ENCODE data around the gene GAS2.

DNA sequence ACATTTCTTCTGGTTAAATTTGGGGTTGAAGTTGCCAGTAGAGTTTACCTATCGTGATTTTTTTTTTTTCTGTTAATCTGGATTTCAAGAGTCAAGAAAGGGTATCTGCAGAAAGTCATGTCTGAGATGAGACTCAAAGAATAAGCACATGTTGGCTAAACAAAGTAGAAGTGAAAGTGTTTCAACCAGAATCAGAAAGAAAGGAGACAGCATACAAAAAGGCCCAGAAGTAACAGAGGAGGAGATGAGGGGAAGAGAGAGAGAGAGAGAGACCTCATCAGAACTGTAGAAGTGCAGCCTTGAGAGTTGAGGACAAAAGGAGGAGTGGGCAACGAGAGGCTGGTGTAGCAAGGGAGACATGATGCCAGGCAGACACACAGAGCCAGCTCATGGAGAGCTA is 108.3 kb downstream of the GAS2 start:
- TF ChIP-seq, protein P1, sequence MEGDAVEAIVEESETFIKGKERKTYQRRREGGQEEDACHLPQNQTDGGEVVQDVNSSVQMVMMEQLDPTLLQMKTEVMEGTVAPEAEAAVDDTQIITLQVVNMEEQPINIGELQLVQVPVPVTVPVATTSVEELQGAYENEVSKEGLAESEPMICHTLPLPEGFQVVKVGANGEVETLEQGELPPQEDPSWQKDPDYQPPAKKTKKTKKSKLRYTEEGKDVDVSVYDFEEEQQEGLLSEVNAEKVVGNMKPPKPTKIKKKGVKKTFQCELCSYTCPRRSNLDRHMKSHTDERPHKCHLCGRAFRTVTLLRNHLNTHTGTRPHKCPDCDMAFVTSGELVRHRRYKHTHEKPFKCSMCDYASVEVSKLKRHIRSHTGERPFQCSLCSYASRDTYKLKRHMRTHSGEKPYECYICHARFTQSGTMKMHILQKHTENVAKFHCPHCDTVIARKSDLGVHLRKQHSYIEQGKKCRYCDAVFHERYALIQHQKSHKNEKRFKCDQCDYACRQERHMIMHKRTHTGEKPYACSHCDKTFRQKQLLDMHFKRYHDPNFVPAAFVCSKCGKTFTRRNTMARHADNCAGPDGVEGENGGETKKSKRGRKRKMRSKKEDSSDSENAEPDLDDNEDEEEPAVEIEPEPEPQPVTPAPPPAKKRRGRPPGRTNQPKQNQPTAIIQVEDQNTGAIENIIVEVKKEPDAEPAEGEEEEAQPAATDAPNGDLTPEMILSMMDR (IDR thresholded peaks at IDR 0.05), result no peak
- no peak for TF ChIP-seq POLR2A (IDR thresholded peaks at IDR 0.05)

All from uterus (tissue), 2 donors.